ENCODE results near the gene MEF2B.

Gene MEF2B

GRCh38 chr19:19162495-19162894 is 7.6 kb downstream of the MEF2B start:
- DNase-seq (ENCODE audit: low read depth), result no peak
- no peak overlapping the region for H3K4me3 ChIP-seq (ENCODE audit: low read length)

GRCh38 chr19:19160461-19161035 is 9.5 kb downstream of the MEF2B start:
- TF ChIP-seq CTCF (conservative IDR thresholded peaks at IDR 0.05; ENCODE audit: low read length), result no peak

More at GRCh38 chr19:19162495-19162894, 7.6 kb downstream of the MEF2B start:
- no peak for TF ChIP-seq CTCF (conservative IDR thresholded peaks at IDR 0.05; ENCODE audit: low read length)

GRCh38 chr19:19159534-19159933 is 10.5 kb downstream of the MEF2B start:
- no peak for DNase-seq (ENCODE audit: low read depth)
- TF ChIP-seq CTCF (conservative IDR thresholded peaks at IDR 0.05; ENCODE audit: low read length), result no peak
- no peak overlapping the region for H3K4me3 ChIP-seq (ENCODE audit: low read length)

More at GRCh38 chr19:19160461-19161035, 9.5 kb downstream of the MEF2B start:
- no peak for DNase-seq (ENCODE audit: low read depth)
- H3K4me3 ChIP-seq (ENCODE audit: low read length), result no peak overlapping the region

GRCh38 chr19:19157808-19158207 is 12.3 kb downstream of the MEF2B start:
- no peak for TF ChIP-seq CTCF (conservative IDR thresholded peaks at IDR 0.05; ENCODE audit: low read length)
- no peak overlapping the region for H3K4me3 ChIP-seq (ENCODE audit: low read length)
- DNase-seq (ENCODE audit: low read depth), result no peak

DNA sequence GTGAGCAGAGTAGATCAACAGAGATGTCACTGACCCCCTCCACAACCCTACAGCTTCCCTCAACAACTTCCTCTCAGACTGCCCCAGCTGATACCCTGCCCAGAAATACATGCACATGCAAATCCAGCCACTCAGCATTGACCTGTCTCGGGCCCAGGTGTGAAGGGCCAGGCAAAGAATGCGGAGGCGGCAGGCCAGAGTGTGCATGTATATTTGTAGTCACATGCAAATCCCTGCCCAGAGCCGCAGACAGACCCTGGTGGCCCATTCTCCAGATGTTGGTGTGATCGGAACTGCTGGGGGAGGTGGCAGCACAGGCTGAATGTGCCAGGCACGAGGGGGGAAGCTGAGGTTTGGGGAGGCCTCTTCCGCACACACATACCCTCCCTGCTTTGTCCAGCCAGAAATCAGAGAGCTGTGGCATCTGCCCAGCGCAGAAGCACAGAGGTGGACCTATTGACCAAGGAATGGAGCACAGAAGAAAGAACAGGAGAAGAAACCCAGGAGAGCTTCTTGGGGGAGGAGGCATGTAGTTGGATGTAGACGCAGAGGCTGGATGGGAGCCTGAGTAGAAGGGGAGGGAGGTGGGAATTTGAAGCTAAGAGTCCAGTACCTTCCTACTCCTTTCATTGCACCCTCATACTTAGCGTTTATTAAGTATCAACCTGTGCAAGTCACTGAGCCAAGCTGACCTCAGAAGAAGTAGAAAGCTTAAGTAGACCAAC is 14.4 kb downstream of the MEF2B start:
- no peak for DNase-seq (ENCODE audit: low read depth)

GRCh38 chr19:19154768-19155494 is 15.1 kb downstream of the MEF2B start:
- no peak for TF ChIP-seq CTCF (conservative IDR thresholded peaks at IDR 0.05; ENCODE audit: low read length)
- no peak for DNase-seq (ENCODE audit: low read depth)
- H3K4me3 ChIP-seq (ENCODE audit: low read length), result no peak overlapping the region

More for the DNA sequence above, 14.4 kb downstream of the MEF2B start:
- no peak for TF ChIP-seq CTCF (conservative IDR thresholded peaks at IDR 0.05; ENCODE audit: low read length)
- no peak overlapping the region for H3K4me3 ChIP-seq (ENCODE audit: low read length)
